HG02884 (cell line): ENCODE results near the gene ADAMTS1.

Experiments
- ATAC-seq: cut with Tn5 transposase; IDR thresholded peaks from one replicate; pipeline ENCODE4 v1.9.1; 2021; ENCODE audit warnings: mild to moderate bottlenecking, moderate library complexity; ENCODE audit not compliant: unreplicated experiment

Gene ADAMTS1

DNA sequence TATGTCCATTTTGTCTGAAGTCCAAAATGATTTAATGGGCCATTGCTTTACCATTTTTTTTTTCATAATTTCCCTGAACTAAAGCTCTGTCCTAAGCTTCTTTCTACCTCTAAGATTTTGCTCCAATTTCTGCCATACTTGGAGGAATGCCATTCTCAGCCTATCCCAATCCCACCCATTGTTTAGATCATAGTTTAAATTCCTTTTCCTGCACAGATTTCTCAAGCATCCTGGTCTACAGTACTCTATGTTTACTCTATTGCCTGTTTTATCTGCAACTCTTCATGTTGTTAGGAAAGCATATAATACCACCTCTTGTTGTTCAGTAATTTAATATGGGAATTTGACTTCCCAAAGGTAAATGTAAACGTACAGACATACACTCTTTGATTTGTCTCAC, 30.8 kb downstream of the ADAMTS1 start:
- ATAC-seq: no peak

DNA sequence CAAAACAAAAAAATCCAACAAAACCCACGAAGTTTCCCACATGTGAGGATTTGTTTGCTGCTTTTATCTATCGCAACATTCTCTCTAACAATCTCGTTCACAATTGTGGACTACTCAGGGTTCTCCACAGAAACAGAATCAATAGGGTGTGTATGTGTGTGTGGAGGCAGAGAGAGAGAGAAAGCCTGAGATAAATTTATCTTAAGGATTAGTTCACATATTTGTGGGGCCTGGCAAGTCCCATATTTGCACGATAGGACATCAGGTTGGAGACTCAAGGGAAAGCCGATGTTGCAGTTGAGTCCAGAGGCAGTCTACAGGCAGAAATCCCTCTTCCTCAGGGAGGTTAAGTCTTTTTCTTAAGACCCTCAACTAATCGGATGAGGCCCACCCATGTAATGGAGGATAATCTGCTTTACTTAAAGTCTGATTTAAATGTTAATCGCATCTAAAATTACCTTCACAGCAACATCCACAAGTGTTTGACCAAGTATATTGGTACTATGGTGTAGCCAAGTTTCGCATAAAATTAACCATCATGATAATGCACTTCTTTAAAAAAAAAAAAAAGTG, 31.7 kb downstream of the ADAMTS1 start:
- no peak for ATAC-seq

DNA sequence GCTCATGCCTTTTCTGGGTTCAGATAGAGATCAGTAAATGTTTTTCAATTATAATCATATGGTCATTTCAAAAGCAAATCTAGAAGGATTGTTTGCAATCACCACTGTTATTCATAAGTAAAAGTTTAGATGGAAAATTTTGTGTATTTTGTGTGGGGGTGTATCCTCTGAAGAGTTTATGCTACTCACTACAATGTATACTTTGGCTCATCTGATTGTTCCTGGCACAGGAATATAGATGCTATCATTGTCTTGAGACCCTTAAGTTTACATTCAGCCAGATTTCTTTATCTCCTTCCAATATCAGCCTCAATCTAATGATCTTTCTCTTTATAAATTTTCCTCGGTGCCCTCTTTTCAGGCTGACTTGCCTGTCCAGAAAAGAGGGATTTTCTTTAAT, 33.0 kb downstream of the ADAMTS1 start:
- no peak for ATAC-seq

DNA sequence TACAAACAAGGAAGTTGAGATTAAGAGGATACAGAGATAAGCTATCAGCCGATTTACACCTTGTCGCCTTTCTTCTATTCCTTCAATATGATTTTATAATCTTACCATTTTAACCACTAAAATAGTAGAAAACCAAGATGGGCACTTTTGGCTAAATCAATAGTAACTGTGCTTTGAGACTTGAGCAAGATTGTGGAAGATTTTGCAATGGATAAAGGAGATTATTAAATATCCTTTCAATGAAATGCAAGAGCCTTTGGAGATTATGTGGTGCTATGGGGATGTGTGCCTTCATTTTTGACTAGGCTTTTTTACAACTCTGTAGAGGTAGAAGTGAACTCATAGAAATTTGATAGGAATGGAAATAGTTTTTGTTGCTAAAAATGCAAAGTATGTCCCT, 33.7 kb downstream of the ADAMTS1 start:
- ATAC-seq: no peak

DNA sequence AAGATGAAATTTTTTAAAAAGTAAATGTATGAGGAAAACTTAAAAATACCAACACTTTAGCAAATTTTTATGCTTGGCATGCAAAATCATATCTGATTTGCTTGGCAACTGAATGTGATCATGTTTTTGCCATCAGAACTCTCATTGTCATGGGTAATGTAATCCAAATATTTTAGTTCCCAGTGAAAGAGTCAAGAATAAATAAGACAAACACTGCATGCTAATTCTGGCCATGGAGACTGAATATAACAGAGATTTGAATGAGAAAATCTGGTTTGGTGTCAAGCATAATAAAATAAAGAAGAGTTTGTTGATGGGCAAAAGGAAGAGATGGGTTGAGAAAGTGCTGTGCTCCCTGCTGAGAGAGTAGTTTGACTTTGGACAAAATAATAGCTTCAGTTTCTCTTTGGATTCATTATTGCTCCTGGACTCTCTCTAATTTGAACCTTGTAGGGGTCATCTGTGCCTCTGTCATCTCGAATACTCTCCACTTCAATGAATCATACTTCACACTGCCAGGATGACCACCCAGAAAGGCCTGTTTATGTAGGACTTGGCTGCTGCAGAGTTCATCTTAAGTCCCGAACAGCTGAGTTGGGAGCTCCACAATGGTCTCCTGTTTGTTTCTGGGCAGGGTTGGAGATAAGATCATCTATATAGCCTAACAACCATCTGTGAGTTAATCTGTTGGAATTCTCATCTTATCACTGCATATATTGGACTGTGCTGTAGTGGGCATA, 34.4 kb downstream of the ADAMTS1 start:
- no peak for ATAC-seq

DNA sequence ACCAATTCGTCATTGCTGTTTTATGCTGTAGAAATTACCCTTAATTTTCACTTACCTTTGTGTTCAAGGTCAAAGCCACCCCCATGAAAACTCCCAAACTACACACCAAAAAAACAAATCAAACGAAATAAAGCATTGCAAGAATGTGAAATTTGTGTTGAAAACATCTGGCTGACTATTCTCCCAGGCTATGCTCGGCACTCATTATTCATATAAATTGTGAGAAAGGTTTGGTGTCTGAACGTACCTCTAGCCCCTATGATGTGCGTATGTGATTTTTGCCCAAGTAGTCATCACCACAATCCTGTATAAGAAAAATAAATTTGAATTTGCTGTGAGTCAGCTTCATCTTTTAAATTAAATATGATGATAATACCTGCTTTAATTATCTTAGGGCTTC, 34.9 kb downstream of the ADAMTS1 start:
- no peak for ATAC-seq

DNA sequence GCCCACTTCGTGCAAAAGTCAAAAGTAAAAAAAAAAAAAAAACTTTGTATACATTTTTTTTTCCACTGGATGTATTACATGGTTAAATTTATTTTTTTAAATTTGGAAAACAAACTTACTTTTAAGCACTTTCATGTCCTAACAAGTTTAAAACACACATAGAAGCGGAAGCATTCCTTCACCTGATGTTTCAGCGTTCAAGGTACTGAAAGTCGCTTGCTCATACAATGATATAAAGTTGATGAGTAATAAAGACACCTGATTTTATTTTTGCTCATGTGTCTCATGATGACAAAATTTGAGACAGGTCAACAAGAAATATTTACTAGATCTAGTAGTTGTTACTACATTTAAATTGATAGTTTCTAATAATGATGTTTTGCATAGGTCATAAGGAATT, 35.5 kb downstream of the ADAMTS1 start:
- ATAC-seq: no peak

DNA sequence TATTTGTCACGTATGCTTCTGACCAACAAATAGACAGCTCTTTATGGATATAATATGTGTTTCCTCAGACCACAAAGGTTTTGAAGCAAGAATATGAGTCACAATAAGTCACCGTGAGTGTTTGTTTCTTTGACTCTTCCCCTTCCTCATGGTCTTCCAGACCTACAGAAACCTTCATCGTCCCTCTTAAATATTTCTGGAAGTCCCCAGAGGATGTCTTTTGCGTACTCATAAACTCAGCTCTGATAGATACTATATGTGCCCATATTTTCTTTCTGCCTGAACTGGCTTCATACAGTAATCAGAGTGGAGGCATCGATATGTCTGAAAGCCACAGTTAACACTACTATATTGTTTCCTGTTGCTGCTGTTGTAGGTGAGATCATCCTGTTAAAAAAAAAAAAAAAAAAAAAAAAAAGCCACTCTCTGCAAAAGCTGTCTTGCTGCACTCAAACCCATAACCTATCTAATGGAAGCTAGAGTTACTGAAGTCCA, 38.4 kb downstream of the ADAMTS1 start:
- no peak for ATAC-seq

DNA sequence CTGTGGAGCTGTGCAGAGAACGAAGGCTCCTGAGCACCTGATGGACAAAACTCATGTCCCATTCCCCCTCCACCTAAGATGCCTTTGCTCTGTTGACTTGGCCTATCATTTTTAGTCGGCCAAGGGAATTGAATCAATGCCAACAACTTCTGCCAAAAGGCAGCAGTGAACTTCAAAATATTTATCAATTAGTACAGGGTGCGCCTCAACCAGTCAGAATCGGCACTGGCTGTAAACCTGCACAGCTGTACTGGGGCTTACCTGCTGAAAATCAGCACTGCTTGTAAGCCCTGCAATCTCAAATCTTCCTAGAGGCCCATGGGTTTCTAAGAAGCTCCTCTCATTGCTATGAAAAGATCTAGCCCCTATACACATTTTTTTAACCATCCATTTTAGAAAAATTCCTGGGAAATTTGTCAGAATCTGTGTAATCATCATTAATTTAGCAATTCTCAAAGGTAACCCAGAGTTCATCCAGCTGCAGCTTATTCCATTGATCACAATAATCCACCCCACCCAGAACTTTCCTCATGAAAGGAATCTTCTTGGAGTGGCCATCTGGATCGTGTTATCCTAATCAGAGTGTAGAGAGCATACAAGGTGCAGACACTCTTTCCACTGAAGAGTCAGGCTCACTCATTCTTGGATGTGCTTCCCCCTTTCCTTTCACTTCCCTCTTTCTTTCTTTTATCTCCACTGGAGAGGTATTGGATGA, 40.2 kb downstream of the ADAMTS1 start:
- ATAC-seq: no peak

DNA sequence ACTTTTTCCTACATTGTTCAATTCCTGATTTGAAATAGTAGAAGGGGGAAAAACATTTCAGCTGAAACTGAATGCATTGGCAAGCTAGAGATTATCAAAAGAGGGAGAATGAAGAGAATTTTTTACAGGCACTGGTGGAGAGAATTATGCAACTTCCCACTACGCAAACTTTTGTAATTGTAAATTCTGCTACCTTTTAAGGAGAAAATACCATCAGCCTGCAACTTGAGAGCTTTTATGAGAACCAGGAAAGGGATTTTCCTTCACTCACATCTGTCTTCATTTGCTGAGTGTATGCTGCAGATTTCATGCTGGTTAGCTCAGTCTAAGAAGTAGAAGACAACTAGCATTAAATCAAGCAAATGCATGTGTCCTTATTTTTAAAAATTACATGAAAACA, 43.7 kb downstream of the ADAMTS1 start:
- no peak for ATAC-seq

DNA sequence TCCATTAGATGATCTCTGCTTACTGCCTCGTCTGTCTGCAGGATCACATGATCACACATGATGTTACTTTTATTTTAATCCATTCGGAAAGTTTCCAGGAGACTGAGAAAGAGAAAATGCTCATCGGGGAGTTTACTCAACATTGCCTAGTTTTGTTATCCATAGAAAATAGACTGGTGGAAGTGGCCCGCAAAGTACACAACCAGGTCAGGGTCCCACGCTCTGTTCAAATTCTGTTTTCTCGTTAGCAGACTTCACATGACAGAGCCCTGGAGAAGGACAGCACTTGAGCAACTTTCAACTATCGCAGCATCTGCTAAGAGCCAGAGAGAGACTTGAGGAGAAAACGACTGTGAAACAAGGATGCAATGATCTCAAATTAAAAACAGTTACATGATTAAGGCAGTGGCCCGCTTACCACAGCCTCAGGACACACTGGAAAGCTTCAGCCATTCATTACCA, 44.2 kb downstream of the ADAMTS1 start:
- ATAC-seq: no peak

DNA sequence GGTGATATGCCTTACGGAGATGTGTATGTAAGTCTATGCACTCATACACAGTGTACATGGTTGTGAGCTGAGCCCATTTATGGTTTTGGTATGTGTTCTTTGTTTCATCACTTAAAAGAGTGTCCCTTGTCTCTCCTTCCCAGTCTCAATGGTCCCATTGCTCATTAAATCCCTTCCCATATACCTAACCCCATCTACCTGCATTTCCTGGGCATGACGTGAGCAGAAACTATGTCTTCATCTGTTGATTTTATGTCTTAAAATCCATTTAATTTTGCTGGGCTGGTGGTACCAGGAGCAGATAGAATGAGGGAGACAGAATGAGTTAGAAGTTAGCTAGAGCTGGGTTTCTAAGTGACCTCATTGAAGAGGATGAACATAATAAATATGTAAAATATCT, 44.8 kb downstream of the ADAMTS1 start:
- ATAC-seq: no peak

DNA sequence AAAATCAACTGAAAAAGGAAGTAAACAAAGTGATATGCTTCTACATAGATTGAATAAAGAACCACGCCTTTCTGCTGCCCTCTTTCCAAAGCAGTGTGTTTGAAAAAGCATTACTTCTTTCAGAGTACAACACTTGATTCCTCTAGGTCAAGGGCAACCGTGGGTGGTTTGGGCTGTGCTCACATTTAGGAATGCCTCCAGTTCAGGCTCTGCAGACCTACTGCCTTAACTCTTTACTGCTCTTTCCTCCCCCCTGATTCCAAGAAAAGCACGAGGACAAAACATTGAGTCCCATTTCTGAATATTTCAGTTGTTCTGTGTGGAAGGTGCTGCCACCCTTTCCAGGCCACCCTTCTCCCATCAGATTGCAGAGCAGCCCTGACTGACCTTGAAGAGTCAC, 45.2 kb downstream of the ADAMTS1 start:
- no peak for ATAC-seq

DNA sequence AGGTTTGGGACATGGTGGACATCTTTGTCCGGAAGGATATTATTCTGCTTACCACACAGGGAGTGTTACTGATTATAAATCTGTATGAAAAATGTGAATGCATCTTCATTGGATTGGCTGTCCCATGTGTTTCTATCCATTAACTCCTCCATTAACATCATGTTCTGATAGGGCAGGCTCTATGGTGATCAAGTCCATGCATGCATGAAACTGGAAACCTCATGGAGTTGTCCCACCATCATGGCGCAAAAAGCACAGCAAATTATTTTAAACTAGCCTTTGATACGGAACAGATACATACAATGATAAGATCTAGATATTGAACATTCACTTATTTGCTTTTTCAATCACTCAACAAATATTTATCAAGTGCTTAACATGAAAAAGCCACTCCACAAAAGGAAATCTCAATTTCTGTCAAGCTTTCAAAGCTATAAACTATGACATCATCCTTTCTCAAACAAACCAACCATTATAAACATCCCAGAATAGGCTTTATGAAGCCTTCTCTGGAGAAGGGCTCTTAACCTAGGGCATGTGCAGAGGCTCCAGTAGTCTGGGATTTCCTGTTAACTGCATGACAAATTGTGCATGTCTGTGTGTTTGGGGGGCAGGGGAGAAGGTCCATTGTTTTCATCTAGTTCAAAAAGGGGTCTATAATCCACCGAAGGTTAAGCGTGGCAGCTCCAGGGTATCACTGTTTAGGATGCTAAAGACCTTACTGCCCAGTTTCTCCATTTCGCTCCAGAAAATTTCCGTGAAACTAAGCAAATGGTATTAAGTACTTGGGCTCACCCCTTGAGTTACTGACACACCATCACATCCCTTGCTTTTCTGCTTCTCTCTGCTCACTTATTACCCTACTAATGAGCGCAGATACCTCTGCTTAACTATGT, 46.1 kb downstream of the ADAMTS1 start:
- no peak for ATAC-seq

DNA sequence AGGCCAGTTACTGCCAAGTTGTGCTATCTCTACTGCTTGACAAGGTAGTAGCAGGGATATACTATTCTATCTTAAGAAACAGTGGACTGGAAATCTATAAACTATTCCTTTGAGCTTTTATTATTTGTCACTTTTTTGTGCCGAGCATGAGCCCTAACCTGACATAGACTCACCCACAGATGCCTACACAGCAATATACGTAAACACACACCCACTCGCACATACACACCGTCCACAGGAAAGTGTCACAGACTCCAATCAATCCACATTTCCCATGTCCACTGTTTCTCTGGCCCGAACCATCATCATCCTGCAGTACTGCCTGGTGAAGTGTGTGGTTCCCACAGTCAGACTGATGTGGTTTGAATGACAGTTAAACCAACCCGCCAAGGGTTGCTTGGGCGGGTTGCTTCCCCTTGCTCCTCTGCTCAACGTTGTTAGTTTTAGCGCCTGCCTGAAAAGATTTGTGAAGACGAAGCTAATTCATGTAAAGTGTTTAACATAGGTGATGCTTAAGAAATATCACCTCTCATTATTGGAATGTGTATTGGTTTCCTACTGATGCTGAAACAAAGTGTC, 47.2 kb downstream of the ADAMTS1 start:
- no peak for ATAC-seq

DNA sequence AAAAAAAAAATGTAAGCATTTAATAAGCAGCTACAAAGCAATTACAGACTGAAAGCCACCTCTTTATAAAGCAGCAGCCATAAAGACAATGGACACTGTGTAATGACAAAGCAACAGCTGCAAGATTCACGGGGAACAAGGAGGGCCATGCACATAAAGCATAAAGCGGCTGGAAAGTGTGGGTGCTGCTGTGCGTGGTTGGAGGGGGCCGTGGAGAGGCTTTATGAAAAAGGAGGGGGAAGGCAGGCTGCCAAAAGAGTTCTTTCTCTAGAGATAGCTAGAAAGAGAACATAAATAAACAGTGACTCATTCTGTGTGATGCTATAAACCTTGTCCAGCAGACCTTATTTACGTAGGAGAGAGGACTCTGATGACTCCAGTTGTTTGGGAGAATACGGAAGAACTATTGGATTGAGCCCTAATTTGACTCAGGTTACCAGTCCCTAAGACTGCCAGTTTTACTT, 49.3 kb downstream of the ADAMTS1 start:
- ATAC-seq: no peak

DNA sequence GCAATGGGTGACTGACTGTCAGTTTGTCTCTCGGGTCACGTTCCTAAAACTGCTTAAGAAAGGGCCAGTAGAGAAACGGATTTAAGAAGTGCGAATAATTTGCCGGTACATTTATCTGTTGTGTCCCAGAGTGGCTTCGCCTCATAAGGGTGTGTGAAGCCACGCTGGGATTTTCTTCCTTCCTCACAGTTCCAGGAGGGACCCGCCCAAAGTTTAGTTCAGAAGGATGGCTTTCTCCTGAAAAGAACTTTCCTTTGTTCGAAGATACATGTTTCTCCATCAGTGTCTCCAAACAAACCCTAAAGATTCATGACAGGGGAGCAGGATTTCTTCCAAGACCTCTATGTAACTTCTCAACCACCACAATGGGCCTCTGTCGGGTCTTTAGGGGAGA, 49.8 kb downstream of the ADAMTS1 start:
- ATAC-seq: no peak

DNA sequence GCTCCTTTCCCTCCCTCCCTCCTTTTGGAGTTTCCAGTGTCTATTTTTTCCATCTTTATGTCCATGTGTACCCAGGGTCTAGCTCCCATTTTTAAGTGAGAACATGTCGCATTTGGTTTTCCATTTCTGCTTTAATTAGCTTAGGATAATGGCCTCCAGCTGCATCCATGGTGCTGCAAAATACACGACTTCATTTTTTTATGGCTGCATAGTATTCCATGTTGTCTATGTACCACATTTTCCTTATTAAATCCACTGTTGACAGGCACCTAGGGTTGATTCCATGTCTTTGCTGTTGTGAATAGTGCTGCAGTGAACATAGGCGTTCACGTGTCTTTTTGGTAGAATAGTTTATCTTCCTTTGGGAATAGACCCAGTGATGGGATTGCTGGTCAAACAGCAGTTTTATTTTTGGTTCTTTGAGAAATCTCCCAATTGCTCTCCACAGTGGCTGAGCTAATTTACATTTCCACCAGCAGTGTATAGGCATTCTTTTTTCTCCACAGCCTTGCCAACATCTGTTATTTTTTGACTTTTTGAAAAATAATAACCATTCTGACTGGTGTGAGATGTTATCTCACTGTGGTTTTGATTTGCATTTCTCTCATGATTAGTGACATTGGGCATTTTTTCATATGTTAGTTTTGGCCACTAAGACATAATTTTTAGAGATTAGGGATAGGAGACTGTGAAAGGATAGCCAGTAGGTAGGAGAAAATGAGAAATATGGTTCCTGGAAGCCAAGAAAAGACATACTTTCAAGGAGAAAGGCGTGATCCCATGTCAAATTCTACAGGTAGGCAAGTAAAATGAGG, 50.4 kb downstream of the ADAMTS1 start:
- no peak for ATAC-seq

DNA sequence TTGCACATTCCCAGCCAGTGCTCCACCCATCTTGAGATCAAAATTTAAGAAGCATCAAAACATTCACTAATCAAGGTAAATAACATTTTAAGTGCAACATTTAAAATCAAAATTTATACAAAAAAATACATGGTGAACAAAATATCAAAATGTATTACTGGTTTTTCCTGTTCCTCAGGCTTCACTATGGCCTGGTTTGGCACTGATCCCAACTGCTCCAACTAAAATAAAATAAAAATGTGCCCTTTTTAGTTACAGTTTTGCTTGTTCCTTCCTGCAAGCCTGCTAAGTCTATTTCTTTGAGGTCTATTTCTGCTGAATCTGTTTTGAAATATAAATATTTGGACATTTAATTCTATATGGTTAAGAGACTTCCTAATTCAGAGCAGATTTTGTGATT, 54.9 kb downstream of the ADAMTS1 start:
- ATAC-seq: no peak

DNA sequence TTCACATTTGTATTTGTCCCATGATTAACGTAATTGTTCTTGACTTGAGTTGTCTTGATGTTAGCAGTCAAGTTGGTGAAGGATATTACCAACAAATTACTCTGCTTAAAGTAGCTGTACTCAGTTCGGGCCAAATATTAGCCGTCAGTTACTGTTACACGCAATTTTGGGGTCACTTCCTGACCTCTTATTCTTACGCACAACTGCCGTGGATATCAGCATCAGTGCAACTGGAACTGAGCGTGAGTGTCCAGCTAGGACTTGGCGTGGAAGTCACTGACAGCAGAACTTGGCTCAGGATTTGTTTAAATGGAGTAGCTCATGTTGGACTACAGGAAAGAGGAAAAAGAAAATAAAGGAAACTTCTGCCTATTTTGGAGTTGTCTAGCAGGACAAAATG, 56.4 kb downstream of the ADAMTS1 start:
- no peak for ATAC-seq
